Tibial artery (tissue), 4 donors: ENCODE measurements around the gene P2RY14.

Experiments used
- DNase-seq, 2 donors: peaks; one replicate each; pipeline ENCODE4 v3.0.0-alpha.2; 2019
- H3K27ac ChIP-seq, 2 donors: fragments of 200-600 bp; sonication (generic) in 1 of 2; 1 replicate in 1 of 2; 2 replicates in 1 of 2; pipeline ENCODE4 v1.5.1; 2018 to 2019; ENCODE audit warnings: mild to moderate bottlenecking in 1 of 2
- H3K27me3 ChIP-seq, 2 donors: fragments of 200-600 bp; sonication (generic) in 1 of 2; one replicate each; pipeline versions ENCODE4 v1.5.1 to v1.6.0; 2016 to 2019
- H3K36me3 ChIP-seq, 3 donors: fragments of 200-600 bp; sonication (generic) in 2 of 3; one replicate each; pipeline ENCODE4 v1.5.1; 2016 to 2019; ENCODE audit warnings: mild to moderate bottlenecking in 2 of 3
- H3K4me1 ChIP-seq, 4 donors: fragments of 200-600 bp; sonication (generic) in 2 of 4; 1 replicate in 3 of 4; 2 replicates in 1 of 4; pipeline ENCODE4 v1.5.1; 2016 to 2019
- H3K4me3 ChIP-seq, 2 donors: fragments of 200-600 bp; sonication (generic) in 1 of 2; 1 replicate in 1 of 2; 2 replicates in 1 of 2; pipeline ENCODE4 v1.5.1; 2018 to 2019; ENCODE audit warnings: mild to moderate bottlenecking in 2 of 2
- H3K9me3 ChIP-seq, 3 donors: fragments of 200-600 bp; sonication (generic) in 1 of 3; one replicate each; pipeline ENCODE4 v1.5.1; 2016 to 2019
- CTCF ChIP-seq, 2 experiments: fragments of 200-600 bp in 1 of 2; fragments of 450-650 bp in 1 of 2; IDR thresholded peaks; one replicate each; pipeline ENCODE4 v1.5.1; 2017 to 2019; ENCODE audit warnings: antibody characterized with exemption in 2 of 2, mild to moderate bottlenecking in 1 of 2, moderate library complexity in 1 of 2
- intact Hi-C: fragments of 100-400 bp; cut with DNase I; formaldehyde crosslinking; loops from one replicate; pipeline ENCODE4 v1.15.0; 2023; ENCODE audit warnings: low total_unique reads

Gene P2RY14

GRCh38 chr3:151216641-151217607 is 61.4 kb downstream of the P2RY14 start:
- H3K4me1 ChIP-seq, result peaks cover 0 to 12% (median 6%) of the 10 kb centered on the region in 4 donors
- no peak for TF ChIP-seq CTCF (IDR thresholded peaks at IDR 0.05)
- intact Hi-C loops, result no loop called here
- H3K36me3 ChIP-seq, result no peaks in the 10 kb centered on the region
- no peak for DNase-seq
- H3K4me3 ChIP-seq, result no peak overlapping the region
- H3K27me3 ChIP-seq, result no peaks in the 10 kb centered on the region
- H3K27ac ChIP-seq, result no peak overlapping the region
- peaks cover 0 to 5% (median 0%) of the 10 kb centered on the region in 3 donors for H3K9me3 ChIP-seq

GRCh38 chr3:151214459-151214858 is 63.9 kb downstream of the P2RY14 start:
- no peak overlapping the region for H3K4me3 ChIP-seq
- TF ChIP-seq CTCF (IDR thresholded peaks at IDR 0.05), result no peak
- intact Hi-C loops, result no loop called here
- DNase-seq, result no peak
- H3K4me1 ChIP-seq, result peaks cover 0 to 12% (median 6%) of the 10 kb centered on the region in 4 donors
- no peaks in the 10 kb centered on the region for H3K27me3 ChIP-seq
- no peaks in the 10 kb centered on the region for H3K36me3 ChIP-seq
- H3K27ac ChIP-seq, result no peak overlapping the region
- no peaks in the 10 kb centered on the region for H3K9me3 ChIP-seq

- peaks cover 0 to 12% (median 6%) of the 10 kb centered on the region in 4 donors for H3K4me1 ChIP-seq
- no peaks in the 10 kb centered on the region for H3K36me3 ChIP-seq
- DNase-seq, result no peak
- H3K27me3 ChIP-seq, result no peaks in the 10 kb centered on the region
- TF ChIP-seq CTCF (IDR thresholded peaks at IDR 0.05), result no peak
- no peak overlapping the region for H3K4me3 ChIP-seq
- intact Hi-C loops, result no loop called here
- no peak overlapping the region for H3K27ac ChIP-seq
- no peaks in the 10 kb centered on the region for H3K9me3 ChIP-seq
These were observed 64.5 kb downstream of the P2RY14 start for GRCh38 chr3:151213881-151214280.

- Histone ChIP-seq H3K36me3 (no peaks in the 10 kb centered on the region), H3K4me1 (peaks cover 0 to 12% (median 6%) of the 10 kb centered on the region in 4 donors), H3K27ac (no peak overlapping the region), H3K9me3 (no peaks in the 10 kb centered on the region), H3K27me3 (no peaks in the 10 kb centered on the region), H3K4me3 (no peak overlapping the region)
- intact Hi-C loops, result no loop called here
- no peak for DNase-seq
- TF ChIP-seq CTCF (IDR thresholded peaks at IDR 0.05), result no peak
These were observed 65.2 kb downstream of the P2RY14 start for GRCh38 chr3:151213151-151213550.

GRCh38 chr3:151210676-151211381 is 67.5 kb downstream of the P2RY14 start:
- H3K9me3 ChIP-seq, result no peaks in the 10 kb centered on the region
- no peak for TF ChIP-seq CTCF (IDR thresholded peaks at IDR 0.05)
- H3K27me3 ChIP-seq, result no peaks in the 10 kb centered on the region
- no peak for DNase-seq
- intact Hi-C loops, result no loop called here
- no peak overlapping the region for H3K27ac ChIP-seq
- H3K4me1 ChIP-seq, result no peaks in the 10 kb centered on the region
- H3K36me3 ChIP-seq, result no peaks in the 10 kb centered on the region
- H3K4me3 ChIP-seq, result no peak overlapping the region
